Lower lobe of right lung (tissue), 2 donors: ENCODE data around the gene PPY. TPM values are rescaled to one million over a fixed set of nuclear protein-coding genes. Genes with fewer than 3 reads are reported as not detected.

Experiments
- ATAC-seq, 2 donors: fragments of 200-7000 bp; cut with Tn5 transposase; one replicate each; pipeline ENCODE4 v1.9.1; 2020 to 2022; ENCODE audit warnings: mild to moderate bottlenecking in 2 of 2, moderate library complexity in 2 of 2
- DNase-seq: peaks from one replicate; pipeline ENCODE4 v3.0.0-alpha.2; 2020
- H3K27ac ChIP-seq: fragments of 200-600 bp; one replicate; pipeline ENCODE4 v1.8.0; 2022
- H3K27me3 ChIP-seq: fragments of 200-600 bp; one replicate; pipeline ENCODE4 v1.8.0; 2022; ENCODE audit warnings: low read depth
- H3K36me3 ChIP-seq: fragments of 200-600 bp; one replicate; pipeline ENCODE4 v1.8.0; 2022; ENCODE audit warnings: mild to moderate bottlenecking
- H3K4me1 ChIP-seq: fragments of 200-600 bp; one replicate; pipeline ENCODE4 v1.8.0; 2022
- H3K4me3 ChIP-seq: fragments of 200-600 bp; one replicate; pipeline ENCODE4 v1.8.0; 2022; ENCODE audit warnings: mild to moderate bottlenecking
- H3K9me3 ChIP-seq: fragments of 200-600 bp; one replicate; pipeline ENCODE4 v1.8.0; 2022
- CTCF ChIP-seq: fragments of 200-600 bp; IDR thresholded peaks from one replicate; pipeline ENCODE4 v1.8.0; 2022; ENCODE audit warnings: antibody characterized with exemption, mild to moderate bottlenecking
- intact Hi-C: fragments of 100-400 bp; cut with DNase I; formaldehyde crosslinking; loops from one replicate; pipeline ENCODE4 v1.11.0; 2022
- total RNA-seq: library from RNA; stranded (reverse); fragmentation: NEBNext Ultra II Directional; extraction: Animal tissue kit (Norgen Biotek cat#: 25700); gene quantifications from one replicate; pipeline ENCODE4 v1.2.1, GENCODE V29; 2021
- donor health status: DM: no; HTN: yes; CAD: no; lungs with severe emphysema.

The PPY gene
- total RNA-seq, 1 donor from 2014 or later: not detected

GRCh38 chr17:43917016-43917347 lies 25.3 kb downstream of the PPY start:
- DNase-seq (no peak), ATAC-seq (peak in 1 of 2 donors; percentile 6)
- intact Hi-C loops: no loop called here
- H3K36me3 ChIP-seq: no peaks in the 10 kb centered on the region
- TF ChIP-seq CTCF: no peak
- peaks cover 11% of the 10 kb centered on the region for H3K4me1 ChIP-seq
- no peak overlapping the region for H3K27ac ChIP-seq
- H3K27me3 ChIP-seq: peaks cover 8% of the 10 kb centered on the region
- no peaks in the 10 kb centered on the region for H3K9me3 ChIP-seq
- H3K4me3 ChIP-seq: peak overlapping the region; percentile 48

GRCh38 chr17:43916385-43916784 lies 25.9 kb downstream of the PPY start:
- TF ChIP-seq CTCF: no peak
- no peaks in the 10 kb centered on the region for H3K9me3 ChIP-seq
- intact Hi-C loops: no loop called here
- no peaks in the 10 kb centered on the region for H3K36me3 ChIP-seq
- H3K4me1 ChIP-seq: peaks cover 11% of the 10 kb centered on the region
- ATAC-seq (no peak), DNase-seq (no peak)
- no peak overlapping the region for H3K27ac ChIP-seq
- H3K27me3 ChIP-seq: peaks cover 6% of the 10 kb centered on the region
- H3K4me3 ChIP-seq: no peak overlapping the region

DNA sequence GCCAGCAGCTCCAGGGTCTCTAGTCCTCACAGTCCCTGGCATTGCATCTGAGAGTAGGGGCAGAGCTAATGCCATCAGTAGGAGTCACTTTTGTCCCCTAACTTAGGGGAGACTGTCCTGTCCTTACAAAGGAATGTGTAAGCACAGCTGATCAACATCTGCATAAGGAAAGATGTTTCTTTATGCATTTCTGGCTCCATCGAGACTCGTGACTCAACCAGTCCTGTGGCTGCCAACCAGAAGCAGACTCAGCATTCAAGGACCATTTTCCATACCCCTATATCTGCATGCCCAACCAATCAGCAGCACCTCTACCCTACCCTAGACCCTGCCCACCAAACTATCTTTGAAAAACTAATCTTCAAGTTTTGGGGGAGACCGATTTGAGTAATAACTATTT lies 26.7 kb downstream of the PPY start:
- TF ChIP-seq CTCF: no peak
- H3K9me3 ChIP-seq: no peaks in the 10 kb centered on the region
- peaks cover 6% of the 10 kb centered on the region for H3K27me3 ChIP-seq
- ATAC-seq: no peak
- no peak for DNase-seq
- intact Hi-C loops: no loop called here
- peaks cover 11% of the 10 kb centered on the region for H3K4me1 ChIP-seq
- no peaks in the 10 kb centered on the region for H3K36me3 ChIP-seq
- H3K4me3 ChIP-seq: no peak overlapping the region
- no peak overlapping the region for H3K27ac ChIP-seq

DNA sequence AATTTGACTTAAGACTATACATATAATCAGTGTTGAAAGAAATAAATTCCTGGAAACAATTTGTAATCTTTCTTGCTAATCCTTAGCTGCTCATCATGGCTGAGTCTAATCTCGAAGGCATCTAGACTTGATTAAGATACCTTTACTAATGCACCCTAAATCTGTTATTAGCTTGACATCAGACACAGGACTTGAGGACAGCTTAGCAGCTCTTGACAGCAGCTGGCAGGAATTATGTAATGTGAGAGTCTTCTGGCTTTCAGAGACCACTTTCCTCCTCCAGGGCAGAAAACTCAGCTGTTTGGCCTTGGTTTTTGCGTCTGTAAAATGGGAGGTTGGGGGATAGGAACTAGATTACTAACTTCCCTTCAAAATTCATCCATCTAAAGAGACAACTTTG lies 27.8 kb downstream of the PPY start:
- no peak for TF ChIP-seq CTCF
- Histone ChIP-seq H3K4me1 (peaks cover 11% of the 10 kb centered on the region), H3K4me3 (no peak overlapping the region), H3K36me3 (no peaks in the 10 kb centered on the region), H3K27ac (no peak overlapping the region), H3K27me3 (peaks cover 8% of the 10 kb centered on the region), H3K9me3 (no peaks in the 10 kb centered on the region)
- no peak for ATAC-seq
- no peak for DNase-seq
- intact Hi-C loops: no loop called here

DNA sequence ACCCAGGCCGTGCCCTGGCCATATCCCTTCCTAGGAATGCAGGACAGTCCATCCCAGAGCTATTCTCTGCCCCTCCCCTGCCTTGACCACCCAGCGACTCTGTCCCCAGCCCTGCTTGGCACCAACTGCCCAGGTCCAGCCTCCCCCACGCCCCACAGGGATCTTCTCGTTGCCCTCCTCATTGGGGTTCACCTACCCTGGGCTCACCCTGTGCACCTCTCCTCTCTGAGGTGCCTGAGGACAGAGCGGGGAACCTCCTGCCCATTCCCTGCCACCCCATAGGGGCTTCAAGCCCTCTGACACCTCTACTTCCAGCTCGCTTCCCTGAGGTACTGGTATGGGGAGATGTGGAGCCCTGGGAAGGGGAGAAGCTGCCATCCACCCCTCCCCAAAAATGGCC lies 28.7 kb downstream of the PPY start:
- no peak for ATAC-seq
- H3K36me3 ChIP-seq: no peaks in the 10 kb centered on the region
- no peak for DNase-seq
- TF ChIP-seq CTCF: no peak
- no peak overlapping the region for H3K4me3 ChIP-seq
- H3K9me3 ChIP-seq: no peaks in the 10 kb centered on the region
- peaks cover 11% of the 10 kb centered on the region for H3K27me3 ChIP-seq
- H3K27ac ChIP-seq: no peak overlapping the region
- intact Hi-C loops: no loop called here
- peaks cover 11% of the 10 kb centered on the region for H3K4me1 ChIP-seq
